ENCODE measurements around the gene LYSMD2. TPM values are rescaled to one million over a fixed set of nuclear protein-coding genes. Genes with fewer than 3 reads are reported as not detected.

Gene LYSMD2
- total RNA-seq, 1 donor from 2014 or later = 4.2 TPM

GRCh38 chr15:51738553-51738952 is 1.1 kb upstream of the LYSMD2 start:
- DNase-seq = no peak
- intact Hi-C loops (cut with micrococcal nuclease) = no loop called here

GRCh38 chr15:51736751-51737521 is 519 bp downstream of the LYSMD2 start:
- Histone ChIP-seq H3K4me1 (peaks cover 40% of the 10 kb centered on the region), H3K27ac (replicated peaks) (peak overlapping the region; percentile 92), H3K4me3 (peak overlapping the region; percentile 82), H3K36me3 (no peaks in the 10 kb centered on the region), H3K27me3 (ENCODE audit: low read depth) (no peaks in the 10 kb centered on the region), H3K9me3 (replicated peaks) (no peaks in the 10 kb centered on the region)
- intact Hi-C loops (cut with micrococcal nuclease) = no loop called here
- DNase-seq = peak; percentile 53
- no peak for TF ChIP-seq CTCF (IDR thresholded peaks at IDR 0.05; ENCODE audit: borderline replicate concordance)

More at GRCh38 chr15:51738553-51738952, 1.1 kb upstream of the LYSMD2 start:
- Histone ChIP-seq H3K4me1 (peaks cover 33% of the 10 kb centered on the region), H3K27me3 (ENCODE audit: low read depth) (no peaks in the 10 kb centered on the region), H3K9me3 (replicated peaks) (no peaks in the 10 kb centered on the region), H3K27ac (replicated peaks) (peak overlapping the region; percentile 92), H3K36me3 (no peaks in the 10 kb centered on the region), H3K4me3 (peak overlapping the region; percentile 82)
- no peak for TF ChIP-seq CTCF (IDR thresholded peaks at IDR 0.05; ENCODE audit: borderline replicate concordance)

GRCh38 chr15:51736069-51736468 is 1.4 kb downstream of the LYSMD2 start:
- Histone ChIP-seq H3K27ac (replicated peaks) (peak overlapping the region; percentile 92), H3K27me3 (ENCODE audit: low read depth) (no peaks in the 10 kb centered on the region), H3K4me1 (peaks cover 49% of the 10 kb centered on the region), H3K36me3 (no peaks in the 10 kb centered on the region), H3K9me3 (replicated peaks) (no peaks in the 10 kb centered on the region), H3K4me3 (peak overlapping the region; percentile 82)
- TF ChIP-seq CTCF (IDR thresholded peaks at IDR 0.05; ENCODE audit: borderline replicate concordance) = no peak
- intact Hi-C loops (cut with micrococcal nuclease) = no loop called here
- no peak for DNase-seq

DNA sequence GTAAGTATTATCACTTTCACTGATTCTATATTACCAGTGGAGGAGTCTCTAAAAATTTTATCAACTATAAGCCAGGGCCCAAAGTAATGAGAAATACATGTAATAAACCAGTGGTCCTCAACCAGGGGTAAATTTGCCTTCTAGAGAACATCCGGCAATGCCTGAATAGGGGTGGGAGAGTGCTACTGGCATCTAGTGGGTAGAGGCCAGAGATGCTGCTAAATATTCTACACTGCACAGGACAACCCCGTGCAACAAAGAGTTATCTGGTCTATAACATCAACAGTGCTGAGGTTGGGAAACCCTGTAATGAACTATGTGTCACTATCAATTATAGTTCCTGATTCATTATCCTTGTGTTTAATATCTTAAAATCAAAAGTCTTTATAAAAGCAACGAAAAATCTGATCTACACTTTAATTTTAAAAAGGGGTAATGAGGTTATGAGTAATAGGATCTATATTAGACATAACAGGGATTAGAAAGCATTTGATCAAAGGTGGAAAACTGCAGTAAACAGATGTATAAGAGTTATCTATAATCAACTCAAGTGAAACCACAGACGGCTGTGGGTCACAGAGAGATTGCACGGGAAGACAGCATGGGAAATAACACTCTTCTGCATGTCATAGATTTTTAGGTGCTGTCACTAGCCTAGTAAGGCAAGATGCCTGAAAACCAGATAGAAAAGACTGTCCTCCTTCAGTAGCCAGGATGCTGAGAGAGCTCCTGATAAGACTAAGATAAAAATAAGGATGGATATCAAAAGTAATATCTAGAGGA is 2.0 kb downstream of the LYSMD2 start:
- DNase-seq = no peak
- TF ChIP-seq CTCF (IDR thresholded peaks at IDR 0.05; ENCODE audit: borderline replicate concordance) = no peak
- Histone ChIP-seq H3K4me1 (peaks cover 54% of the 10 kb centered on the region), H3K27ac (replicated peaks) (peak overlapping the region; percentile 92), H3K36me3 (no peaks in the 10 kb centered on the region), H3K4me3 (peak overlapping the region; percentile 82), H3K27me3 (ENCODE audit: low read depth) (no peaks in the 10 kb centered on the region), H3K9me3 (replicated peaks) (no peaks in the 10 kb centered on the region)
- intact Hi-C loops (cut with micrococcal nuclease) = no loop called here

DNA sequence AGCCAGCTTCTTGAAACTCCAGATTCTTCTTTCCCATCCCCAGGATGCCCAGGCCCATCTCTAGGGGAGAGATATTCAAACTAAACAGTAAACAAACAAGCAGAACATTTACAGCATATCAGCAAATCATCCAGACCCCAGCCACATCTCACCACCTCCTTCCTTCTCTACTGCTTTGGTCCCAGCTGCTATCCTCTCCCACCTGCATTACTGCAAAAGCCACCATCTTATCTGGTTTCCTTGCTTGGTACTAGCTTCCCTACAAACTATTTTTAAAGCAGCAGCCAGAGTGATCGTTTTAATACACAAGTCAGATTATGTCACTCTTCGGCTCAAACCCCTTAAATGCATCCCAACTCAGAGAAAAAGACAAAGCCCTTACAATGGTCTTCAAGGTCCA is 4.8 kb downstream of the LYSMD2 start:
- Histone ChIP-seq H3K36me3 (no peaks in the 10 kb centered on the region), H3K27ac (replicated peaks) (peak overlapping the region; percentile 79), H3K4me1 (peaks cover 43% of the 10 kb centered on the region), H3K27me3 (ENCODE audit: low read depth) (no peaks in the 10 kb centered on the region), H3K4me3 (no peak overlapping the region), H3K9me3 (replicated peaks) (no peaks in the 10 kb centered on the region)
- DNase-seq = no peak
- TF ChIP-seq CTCF (IDR thresholded peaks at IDR 0.05; ENCODE audit: borderline replicate concordance) = no peak
- intact Hi-C loops (cut with micrococcal nuclease) = no loop called here

All from left ventricle myocardium inferior (tissue), 1 donor.